HG03469 (cell line): ENCODE results near the gene ONECUT1.

Experiments used
- ATAC-seq: cut with Tn5 transposase; IDR thresholded peaks from one replicate; pipeline ENCODE4 v1.9.1; 2021; ENCODE audit warnings: mild to moderate bottlenecking, moderate library complexity, moderate number of reproducible peaks; ENCODE audit not compliant: unreplicated experiment

ONECUT1 gene

DNA sequence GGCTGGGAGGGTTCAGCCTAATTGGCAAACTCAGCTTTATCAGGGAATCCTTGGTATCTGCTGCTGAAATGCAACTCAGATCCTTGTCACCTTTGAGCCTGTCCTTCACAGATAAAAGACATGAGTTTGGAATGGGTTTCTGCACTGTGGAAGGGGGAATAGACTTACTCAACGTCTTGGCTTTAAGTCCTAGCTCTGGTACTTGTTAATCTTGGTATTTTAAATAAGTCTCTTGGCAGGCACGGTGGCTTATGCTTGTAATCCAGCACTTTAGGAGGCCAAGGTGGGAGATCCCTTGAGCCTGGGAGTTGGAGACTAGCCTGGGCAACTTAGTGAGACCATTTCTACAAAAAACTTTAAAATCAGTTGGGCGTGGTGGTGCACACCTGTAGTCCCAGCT, 55.8 kb downstream of the ONECUT1 start:
- ATAC-seq = no peak

DNA sequence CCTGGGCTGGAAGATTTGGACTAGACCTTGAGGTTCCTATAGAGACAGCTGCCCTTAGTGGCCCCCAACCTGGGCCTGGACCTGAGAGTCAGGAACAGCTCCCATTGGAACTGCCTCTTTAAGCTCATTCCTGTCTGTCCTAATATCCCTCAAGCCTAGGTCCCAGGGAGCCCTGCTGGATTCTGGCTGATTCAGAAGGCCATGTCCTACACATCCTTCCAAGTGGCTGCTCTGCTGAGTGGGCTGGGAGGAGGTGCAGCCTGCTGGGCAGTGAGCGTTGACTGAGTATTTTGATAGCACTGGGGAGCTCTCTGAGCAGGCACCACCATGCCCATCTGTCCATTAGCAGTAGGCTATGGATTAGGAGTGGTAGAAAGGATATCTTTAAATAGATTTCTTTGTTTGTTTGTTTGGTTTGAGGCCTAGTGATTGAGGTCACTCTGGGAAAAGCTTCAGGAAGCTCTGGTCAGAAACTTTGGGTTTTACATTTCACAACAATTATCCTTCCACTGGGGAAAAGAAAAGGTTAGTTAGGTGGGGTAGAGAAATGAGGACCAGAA, 56.4 kb downstream of the ONECUT1 start:
- no peak for ATAC-seq

DNA sequence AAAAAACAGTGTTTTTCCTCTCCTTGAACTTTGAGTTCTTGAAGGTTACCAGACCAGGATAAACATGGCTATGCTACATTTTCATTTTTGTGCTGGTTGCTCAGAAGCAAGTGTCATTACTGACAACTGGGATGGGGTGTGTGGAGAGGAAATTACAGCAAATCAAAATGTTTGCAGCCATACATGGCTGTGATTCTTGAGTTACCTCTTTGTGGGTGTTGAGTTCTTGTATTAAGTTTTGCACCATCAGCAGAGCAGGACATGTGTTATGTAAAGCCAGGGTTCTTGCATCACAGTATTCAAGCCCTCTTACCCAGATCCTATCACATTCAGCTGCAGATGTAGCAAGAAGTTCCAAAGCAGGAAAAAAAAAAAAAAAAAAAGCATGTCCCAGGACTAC, 57.0 kb downstream of the ONECUT1 start:
- ATAC-seq = no peak

- ATAC-seq = no peak
Measured at GRCh38 chr15:52732551-52732950, 57.6 kb downstream of the ONECUT1 start.

DNA sequence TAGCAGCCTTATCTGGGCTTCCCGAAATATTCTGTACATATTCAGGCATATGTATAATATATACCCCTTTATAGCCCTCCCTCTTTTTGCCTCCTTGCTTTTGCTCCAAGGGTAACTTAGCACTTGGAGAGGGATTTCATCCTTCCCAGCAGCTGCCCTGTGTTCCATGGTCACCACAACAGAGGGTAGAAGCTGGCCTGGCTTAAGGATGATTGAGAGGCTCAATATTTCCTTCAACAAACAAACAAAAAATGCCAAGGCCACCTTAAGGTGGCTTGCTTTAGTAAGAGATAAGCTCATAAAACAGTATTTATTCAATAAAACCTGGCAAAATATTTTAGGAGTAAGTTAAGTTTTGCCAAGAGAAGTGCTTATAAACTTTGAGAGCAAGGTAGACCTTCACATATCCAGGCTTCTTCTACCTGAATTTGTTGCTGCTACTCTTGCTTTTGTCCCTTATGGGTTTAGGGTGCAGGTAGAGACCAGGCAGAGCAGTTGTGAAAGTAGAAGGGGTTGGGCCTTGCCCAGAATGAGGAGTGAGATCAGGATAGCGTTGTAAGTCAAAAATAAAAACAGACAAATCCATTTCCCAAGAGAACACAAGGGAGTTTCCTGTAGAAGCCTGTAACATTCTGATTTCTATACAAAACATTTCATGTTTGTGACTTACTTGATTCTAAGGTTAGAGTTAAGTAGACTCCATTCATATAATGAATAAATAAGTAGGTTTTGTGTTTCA, 58.2 kb downstream of the ONECUT1 start:
- ATAC-seq = no peak

- no peak for ATAC-seq
Measured at GRCh38 chr15:52731004-52731403, 59.1 kb downstream of the ONECUT1 start.

GRCh38 chr15:52730594-52730993, 59.5 kb downstream of the ONECUT1 start:
- ATAC-seq = no peak

DNA sequence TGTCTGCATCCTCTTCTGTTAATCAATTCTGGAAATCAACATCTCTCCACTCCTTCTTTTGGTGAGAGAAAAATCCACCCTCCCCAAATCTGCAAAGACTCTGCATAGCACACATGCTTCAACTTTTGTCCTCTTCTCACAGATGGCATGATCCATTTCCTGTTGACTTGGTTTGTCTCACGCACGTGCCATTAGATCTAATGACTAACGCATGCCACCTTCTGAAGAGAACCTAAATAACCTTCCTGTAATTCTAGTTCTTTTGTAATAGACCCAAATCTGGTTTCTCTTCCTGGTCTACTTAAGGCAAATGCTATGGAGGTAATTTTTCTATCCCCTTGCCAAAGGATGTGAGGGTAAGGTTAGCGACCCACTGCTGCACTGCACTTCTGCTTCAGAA, 60.0 kb downstream of the ONECUT1 start:
- ATAC-seq = no peak

GRCh38 chr15:52728899-52729298, 61.2 kb downstream of the ONECUT1 start:
- no peak for ATAC-seq

GRCh38 chr15:52727815-52728214, 62.3 kb downstream of the ONECUT1 start:
- ATAC-seq = no peak

DNA sequence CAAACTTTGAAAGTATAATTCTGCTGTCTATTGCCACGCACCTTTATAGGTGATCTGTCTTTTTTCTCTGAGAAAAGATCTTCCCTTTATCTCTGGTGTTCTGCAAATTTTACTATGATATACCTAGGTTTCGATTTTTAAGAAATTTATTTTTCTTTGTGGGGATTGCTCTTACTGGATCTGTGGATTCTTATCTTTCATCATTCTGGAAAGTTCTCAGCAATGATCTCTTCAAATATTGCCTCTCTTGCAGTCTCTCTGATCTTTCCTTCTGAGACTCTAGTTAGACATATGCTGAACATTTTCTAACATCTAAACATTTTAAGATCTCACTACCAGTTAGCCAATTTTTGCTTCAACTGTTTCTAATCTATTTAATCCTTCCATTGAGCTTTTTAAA, 63.9 kb downstream of the ONECUT1 start:
- ATAC-seq = no peak

DNA sequence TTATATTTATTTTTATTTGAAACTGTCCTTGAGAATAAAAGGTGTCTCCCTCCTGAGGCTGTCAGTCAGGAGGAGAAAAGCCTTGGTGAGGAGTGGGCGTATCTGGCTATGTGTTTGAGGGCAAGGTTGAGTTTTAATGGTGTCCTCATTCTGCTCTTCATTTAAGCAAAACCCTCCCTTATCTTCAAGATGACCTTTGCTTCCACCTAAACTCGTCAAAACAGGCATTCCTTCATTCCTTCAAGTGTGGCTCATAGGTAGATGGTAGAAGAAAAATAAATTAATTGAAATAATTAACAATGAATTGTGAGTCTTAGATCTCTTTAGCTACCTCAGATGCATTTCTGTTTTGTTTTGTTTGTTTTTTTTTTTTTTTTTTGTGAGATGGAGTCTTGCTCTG, 71.6 kb downstream of the ONECUT1 start:
- no peak for ATAC-seq

DNA sequence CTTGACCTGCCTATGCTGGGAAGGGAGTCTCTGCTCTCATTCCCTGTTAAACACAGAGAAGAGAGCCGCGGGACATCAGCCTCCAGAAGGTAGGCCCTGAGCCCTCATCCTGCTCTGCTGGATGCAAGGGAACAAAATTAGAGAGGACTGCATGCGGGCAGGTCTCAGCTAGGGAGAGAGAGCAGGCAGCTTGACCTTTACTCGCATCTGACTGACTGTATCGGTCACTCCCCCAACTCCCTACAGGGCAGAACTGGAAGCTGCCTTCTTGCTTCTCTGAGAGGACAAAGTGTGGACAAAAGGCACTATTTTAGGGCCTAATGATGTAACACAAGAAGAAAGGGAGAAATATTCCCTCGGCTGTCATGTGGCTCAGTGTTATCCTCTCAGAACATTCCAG, 72.2 kb downstream of the ONECUT1 start:
- ATAC-seq = no peak

DNA sequence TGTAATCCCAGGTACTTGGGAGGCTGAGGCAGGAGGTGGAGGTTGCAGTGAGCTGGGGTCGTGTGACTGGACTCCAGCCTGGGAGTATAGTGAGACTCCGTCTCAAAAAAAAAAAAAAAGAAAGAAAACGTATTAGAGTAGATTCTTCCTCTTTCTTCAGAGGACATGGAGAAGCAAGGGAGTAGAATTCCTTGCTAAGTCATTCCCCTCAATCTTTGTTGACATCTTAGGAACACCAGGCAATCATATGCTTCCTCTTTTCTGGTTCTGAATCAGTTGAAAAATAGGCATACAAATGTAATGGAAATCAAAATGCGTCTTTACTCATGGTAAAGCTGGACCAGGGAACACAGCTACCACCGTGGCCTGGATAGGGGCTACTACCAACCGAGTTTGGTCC, 72.7 kb downstream of the ONECUT1 start:
- no peak for ATAC-seq

GRCh38 chr15:52716536-52716935, 73.6 kb downstream of the ONECUT1 start:
- ATAC-seq = no peak

GRCh38 chr15:52715411-52715810, 74.7 kb downstream of the ONECUT1 start:
- no peak for ATAC-seq

DNA sequence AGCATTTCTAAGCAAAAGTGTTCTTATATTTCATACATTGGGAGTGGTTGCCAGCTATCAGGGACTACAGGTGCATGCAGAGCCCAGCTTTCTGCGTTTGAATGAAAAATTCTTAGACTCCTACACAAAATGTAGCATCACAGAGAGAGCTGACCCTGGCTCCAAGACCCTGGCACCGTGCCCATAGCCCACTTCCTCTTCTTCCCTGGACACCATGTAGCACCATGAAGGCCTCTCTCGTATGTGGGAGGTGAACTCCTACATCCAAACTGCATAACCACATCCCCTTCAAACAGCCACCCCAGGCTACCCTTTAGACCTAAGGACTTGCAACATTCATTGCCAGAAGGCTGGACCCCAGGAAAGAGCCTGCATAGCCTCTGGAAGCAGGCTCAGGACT, 75.2 kb downstream of the ONECUT1 start:
- no peak for ATAC-seq

GRCh38 chr15:52710708-52711389, 79.3 kb downstream of the ONECUT1 start:
- no peak for ATAC-seq

GRCh38 chr15:52710050-52710707, 80.0 kb downstream of the ONECUT1 start:
- no peak for ATAC-seq

GRCh38 chr15:52709187-52709981, 80.8 kb downstream of the ONECUT1 start:
- no peak for ATAC-seq
